Activated gamma-delta T cell treated with Interleukin-2 at 50 U/mL for 16 hours (primary cell): ENCODE data around the gene RPUSD3.

Experiments used
- DNase-seq: peaks from one replicate; pipeline ENCODE4 v3.0.0-alpha.2; 2020

Gene RPUSD3

DNA sequence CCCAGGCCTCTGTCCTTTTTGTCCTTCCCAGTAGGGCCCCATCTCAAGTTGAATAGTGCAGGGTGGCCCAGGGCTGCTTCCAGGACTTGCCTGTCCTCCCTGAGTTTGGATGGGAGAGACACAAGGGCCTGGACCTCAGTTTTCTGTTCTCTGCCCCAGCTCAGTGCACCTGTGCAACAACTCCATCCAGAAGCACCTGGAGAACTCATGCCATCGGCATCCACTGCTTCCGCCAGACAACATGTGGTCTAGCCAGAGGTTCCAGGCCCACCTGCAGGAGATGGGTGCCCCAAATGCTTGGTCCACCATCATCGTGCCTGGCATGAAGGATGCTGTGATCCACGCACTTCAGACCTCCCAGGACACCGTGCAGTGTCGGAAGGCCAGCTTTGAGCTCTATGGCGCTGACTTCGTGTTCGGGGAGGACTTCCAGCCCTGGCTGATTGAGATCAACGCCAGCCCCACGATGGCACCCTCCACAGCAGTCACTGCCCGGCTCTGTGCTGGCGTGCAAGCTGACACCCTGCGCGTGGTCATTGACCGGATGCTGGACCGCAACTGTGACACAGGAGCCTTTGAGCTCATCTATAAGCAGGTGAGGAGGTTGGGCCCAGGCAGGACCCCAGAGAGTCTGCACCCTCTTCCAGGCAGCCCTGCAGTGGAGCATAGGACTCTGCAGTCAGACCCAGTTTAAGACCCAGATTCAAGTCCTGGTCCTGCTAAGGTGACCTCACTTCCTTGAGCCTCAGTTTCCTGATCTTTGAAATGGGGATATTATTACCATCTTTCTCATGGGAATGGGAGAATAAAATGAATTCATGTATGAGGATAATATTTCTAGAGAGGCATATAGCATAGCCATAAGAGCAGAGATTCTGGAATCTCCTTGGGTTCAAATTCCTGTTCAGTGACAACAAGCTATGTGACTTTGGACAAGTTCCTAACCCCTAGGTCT is 14.7 kb downstream of the RPUSD3 start:
- DNase-seq: no peak

DNA sequence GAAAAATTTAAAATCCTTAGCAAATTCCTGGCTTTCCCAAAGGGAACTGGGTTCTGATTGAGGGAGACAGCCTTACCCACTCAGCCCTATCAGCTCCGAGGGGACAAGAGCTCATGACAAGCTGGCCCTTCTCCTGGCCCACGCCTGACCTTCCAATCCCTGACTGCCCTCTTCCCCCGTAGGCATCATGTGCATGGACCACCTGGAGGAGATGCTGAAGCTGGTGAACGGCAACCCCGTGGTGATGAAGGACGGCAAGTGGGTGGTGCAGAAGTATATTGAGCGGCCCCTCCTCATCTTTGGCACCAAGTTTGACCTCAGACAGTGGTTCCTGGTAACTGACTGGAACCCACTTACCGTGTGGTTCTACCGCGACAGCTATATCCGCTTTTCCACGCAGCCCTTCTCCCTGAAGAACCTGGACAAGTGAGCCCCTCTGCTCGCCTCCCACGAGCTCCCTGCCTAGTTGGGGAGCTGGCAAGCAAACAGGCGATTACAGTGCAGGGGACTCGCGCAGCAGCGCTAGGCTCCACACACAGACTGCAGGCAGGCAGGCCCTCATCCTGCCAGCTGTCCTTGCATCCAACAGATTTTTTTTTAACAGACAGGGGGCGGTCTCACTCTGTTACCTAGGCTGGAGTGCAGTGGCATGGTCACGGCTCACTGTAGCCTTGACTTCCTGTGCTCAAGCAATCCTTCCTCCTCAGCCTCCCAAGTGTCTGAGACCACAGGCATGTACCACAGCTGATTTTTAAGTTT is 16.8 kb downstream of the RPUSD3 start:
- no peak for DNase-seq

DNA sequence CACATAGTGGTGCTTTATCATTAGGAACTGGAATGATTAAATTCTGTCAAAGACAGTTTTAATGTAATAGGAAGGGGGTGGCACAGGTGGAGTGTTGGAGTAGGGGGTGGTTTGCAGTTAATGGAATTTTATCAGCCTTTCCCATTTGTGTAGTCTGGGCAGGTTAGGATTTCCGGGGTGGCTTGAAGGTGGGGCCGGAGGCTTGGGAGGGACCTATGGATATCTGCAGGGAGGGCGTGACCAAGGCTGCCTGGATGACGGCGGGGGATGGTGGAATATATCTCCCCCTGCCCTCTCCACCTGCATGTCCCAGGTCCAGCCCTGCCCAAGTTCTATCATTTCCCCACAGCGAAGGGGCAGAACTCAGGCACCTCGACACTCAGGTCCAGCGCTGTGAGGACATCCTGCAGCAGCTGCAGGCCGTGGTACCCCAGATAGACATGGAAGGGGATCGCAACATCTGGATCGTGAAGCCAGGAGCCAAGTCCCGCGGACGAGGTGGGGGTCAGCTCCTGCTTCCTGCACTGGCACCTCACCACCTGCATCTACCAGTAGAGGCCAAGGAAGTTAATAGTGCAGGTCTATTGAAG is 18.3 kb downstream of the RPUSD3 start:
- DNase-seq: no peak

DNA sequence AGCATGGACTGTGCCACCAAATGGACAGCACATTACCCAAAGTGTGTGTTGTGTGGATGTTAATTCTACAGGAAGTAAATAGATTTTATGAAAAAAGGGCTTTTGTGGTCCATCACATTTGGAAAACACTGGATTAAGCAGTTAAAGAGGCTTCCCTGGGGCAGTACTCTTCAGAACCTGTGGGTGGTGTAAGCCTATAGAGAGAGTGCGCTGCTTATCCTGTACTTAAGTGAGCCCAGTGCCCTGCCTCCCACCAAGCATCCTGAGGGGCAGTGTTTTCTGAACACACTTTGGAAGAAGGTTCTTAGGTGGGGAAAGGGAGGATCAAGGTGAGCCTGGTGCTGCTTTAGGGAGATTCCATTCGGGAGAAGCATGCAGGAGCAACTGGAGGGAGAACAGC is 22.9 kb downstream of the RPUSD3 start:
- no peak for DNase-seq

DNA sequence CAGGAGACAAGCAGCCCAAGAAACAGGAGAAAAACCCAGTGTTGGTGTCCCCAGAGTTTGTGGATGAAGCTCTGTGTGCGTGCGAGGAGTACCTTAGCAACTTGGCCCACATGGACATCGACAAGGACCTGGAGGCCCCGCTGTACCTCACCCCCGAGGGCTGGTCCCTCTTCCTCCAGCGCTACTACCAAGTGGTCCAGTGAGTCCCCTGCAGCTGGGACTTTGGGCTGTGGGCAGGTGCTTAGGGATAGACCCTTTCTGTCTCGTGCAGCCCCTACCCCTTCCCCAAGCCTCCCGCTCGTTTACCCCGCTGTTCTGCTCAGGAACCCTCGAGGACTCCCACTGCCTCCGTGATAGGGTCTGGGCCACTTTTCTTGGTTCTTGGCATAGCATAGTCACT is 23.3 kb downstream of the RPUSD3 start:
- no peak for DNase-seq

DNA sequence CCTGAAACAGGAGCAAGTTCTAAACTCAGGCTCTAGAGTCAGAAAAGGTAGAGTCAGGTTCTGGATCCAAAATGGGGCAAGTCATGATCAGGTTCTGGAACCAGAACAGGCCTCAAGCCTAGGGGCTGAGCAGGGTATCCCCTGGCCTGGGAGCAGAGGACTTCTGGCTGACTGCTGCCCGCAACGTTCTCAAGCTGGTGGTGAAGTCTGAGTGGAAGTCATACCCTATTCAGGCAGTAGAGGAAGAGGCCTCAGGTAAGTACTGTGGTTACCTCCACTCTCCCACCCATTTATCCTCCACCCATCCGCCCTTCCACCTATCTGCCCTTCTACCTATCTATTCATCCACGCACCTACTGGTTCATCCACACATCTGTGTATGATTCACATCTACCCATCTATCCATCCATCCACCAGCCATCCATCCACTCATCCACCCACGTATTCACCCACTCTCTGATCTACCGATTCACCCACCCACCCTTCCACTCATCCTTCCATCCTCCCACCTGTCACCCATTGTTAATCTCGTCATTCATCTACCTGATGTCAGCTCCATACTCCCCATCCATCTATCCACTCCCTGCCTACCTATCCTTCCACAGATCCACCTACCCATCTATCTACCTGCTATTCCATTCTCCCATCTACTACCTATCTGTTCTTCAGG is 25.0 kb downstream of the RPUSD3 start:
- DNase-seq: no peak

DNA sequence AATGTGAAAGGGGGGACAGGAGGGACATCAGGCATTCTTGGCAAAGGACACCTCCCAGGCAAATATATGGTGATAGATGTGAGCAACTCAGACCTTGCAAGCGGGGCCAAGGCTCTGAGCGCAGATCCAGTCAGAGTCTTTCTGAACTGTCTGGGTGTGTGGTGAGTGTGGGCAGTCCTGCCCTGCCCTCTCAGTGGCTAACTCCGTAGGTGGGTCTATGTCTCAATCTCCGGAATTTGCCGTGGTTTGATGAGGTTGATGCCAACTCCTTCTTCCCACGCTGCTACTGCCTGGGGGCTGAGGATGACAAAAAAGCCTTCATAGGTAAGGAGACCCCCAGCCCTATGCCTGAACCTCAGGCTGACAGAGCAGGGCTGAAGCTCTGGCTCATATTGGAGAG is 26.4 kb downstream of the RPUSD3 start:
- no peak for DNase-seq

DNA sequence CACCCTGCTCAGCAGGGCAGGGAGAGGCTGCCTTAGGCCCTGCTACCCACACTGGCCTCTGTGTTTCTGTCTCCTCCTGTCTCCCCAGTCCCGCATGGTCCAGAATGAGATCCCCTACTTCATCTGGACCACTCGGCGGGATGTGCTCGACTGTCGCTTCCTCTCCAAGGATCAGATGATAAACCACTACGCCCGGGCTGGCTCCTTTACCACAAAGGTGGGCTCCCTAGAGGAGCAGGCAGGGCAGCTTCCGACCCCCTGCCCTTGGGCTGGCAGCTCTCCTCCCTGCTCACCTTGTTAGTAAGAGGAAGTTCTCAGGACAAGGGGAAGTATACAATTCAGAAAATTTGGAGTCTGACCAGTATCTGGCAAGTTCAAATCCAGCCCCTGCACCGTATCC is 27.8 kb downstream of the RPUSD3 start:
- no peak for DNase-seq

DNA sequence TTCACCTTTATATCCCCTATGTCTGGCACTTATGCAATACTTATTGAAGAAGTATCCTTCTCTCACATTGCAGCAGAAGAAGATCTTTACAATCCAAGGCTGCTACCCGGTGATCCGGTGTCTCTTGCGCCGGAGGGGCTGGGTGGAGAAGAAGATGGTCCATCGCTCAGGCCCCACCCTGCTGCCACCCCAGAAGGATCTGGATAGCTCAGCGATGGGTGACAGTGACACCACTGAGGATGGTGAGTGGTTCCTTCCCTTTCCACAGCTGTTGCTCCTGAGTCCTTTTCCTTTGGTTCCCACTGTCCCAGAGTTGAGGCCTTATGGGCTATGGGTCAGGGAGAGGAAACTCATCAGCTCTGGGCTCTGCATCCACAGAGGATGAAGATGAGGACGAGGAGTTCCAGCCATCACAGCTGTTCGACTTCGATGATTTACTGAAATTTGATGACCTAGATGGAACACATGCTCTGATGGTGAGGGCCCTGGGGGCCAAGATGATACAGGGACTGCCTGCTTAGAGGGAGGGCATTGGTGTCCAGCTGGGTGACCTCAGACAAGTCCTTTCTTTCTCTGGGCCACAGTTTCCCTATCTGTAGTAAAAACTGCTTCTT is 30.8 kb downstream of the RPUSD3 start:
- no peak for DNase-seq

DNA sequence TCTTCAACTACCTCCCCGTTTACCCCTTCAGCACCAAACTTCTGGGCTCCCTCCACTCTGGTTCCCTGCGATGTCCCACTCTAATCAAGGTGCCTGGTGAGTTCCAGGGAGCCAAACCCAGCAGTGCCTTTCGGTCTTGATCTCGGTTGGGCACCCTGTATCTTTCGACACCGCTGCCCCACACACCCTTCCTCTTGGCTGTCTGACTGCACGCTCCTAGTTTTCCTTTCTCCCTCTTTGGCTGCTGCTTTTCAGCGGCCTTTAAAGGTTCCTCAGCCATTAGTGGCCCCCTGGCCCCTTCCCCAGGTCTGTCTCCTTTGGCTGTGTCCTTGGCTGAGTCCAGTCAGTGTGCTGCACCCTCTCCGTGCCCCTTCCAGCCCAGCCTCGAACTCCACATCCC is 33.0 kb downstream of the RPUSD3 start:
- no peak for DNase-seq

DNA sequence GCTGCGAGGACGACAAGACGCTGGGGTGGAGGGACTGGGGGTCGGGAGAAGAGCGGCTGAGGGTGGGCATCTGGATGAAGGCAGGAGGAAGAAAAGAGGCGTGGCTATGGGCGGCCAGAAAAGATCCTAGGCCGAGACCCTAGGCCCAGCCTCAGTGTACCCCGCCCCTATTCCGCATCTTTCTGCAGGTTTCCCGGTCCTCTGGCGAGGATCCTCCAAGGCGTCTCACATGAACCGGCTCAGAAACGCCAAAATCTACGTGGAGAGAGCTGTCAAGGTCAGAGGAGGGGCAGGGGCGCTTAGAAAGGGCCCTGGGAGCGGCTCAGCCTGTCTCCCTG is 33.4 kb downstream of the RPUSD3 start:
- DNase-seq: no peak

DNA sequence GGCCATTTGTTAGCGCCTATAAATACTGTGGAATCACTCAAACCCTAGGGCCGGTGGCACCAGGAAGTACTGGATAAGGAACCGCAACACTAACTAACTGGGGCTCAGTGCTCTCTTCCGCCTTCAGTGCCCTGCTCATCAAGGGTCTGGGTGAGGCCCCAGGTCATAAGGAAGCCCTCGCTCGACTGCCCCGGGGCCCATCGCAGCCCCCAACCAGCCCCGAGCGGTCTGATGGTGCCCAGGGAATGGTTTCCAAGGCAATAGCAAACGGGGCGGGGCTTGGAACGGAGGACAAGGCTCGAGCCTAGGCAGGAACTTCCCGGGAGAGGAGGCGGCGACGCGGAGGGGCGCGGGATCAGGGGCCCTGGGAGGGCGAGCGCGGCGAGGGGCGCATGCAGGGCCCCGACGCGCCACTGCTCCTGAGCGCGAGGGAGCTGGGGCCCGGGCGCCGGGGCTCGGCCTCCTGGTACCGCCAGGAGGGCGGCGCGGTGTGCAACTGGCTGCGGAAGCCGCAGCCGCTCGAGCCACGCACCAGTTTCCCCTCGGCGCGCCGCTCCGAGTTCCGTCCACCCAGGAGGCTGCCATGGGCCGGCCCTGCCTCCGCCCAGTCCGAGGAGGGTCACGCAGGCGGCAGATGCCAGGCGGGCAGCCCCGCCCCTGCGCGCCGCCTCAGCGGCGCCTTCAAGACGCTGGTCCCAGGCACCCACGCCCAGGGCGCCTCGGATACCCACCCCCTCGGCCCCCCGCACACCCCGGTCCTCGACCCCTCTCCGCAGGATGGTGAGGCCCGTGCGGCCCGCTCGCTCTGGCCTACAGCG is 34.0 kb downstream of the RPUSD3 start, which contains the start of gene TTLL3:
Gene TTLL3, plus strand, starts transcription at position 648 of the 818 bp plus-strand sequence. CDS start 400 bp downstream, outside the sequence.
- DNase-seq: peak; percentile 31

DNA sequence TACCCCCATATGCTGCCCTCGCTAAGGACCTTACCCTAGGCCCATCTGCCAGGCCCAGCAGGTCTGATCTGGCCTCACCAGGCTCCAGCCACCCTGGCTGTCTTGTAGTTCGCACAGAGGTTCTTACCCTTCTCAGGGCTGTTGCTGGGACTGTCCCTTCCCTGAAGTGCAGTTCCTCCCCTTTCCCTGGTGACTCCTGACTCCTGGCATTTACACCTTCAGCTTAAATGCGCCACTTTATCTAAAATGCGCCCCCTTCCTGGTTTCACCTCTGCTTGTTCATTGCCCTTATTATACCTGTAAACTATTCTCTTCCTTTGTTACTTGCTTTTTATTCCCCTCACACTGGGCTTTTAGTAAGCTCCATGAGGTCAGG is 34.6 kb downstream of the RPUSD3 start:
- no peak for DNase-seq

DNA sequence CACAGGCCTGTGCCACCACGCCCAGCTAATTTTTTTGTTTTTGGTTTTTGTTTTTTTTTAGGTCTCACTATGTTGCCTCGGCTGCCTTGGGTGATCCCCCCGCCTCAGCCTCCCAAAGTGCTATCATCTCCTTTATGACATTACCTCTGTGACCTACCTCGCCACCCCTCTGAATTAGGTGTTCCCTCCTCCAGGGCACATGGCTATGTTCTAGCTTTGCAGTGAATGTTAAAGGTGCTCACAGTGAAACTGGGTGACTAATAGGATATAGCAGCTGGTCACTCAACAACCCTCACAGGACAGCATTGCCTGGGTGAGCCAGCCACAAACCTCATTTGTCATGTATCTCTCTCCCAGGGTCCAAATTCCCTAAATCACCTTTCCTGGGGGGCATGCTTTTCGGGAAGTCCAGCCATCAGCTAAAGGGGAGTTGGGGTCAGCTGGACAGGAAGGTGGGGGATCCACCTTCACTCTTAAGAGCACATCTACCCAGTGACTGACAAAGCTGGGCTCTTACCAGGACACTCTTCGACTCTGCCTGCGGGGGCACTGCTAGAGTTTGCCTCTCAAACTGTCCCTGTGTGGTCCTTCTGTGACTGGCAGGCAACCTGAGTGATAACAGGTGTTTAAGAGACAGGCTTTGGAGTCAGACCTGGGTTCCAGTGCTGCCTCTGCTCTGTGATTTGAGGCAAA is 35.3 kb downstream of the RPUSD3 start:
- peak; percentile 51 for DNase-seq

DNA sequence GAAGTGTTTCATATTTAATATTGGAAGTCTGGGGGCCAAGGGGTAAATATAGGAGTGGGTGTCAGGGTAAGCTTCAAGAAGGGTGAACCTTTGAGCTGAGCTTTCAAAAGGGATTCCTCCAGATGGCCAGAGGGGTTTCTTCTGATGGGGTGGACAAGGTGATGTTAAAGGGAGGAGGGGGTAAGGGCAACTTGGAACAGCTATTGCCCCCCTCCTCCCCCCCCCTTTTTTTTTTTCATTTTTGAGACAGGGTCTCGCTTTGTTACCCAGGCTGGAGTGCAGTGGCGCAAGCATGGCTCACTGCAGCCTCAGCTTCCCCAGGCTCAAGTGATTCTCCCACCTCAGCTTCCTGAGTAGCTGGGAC is 35.8 kb downstream of the RPUSD3 start:
- DNase-seq: no peak

DNA sequence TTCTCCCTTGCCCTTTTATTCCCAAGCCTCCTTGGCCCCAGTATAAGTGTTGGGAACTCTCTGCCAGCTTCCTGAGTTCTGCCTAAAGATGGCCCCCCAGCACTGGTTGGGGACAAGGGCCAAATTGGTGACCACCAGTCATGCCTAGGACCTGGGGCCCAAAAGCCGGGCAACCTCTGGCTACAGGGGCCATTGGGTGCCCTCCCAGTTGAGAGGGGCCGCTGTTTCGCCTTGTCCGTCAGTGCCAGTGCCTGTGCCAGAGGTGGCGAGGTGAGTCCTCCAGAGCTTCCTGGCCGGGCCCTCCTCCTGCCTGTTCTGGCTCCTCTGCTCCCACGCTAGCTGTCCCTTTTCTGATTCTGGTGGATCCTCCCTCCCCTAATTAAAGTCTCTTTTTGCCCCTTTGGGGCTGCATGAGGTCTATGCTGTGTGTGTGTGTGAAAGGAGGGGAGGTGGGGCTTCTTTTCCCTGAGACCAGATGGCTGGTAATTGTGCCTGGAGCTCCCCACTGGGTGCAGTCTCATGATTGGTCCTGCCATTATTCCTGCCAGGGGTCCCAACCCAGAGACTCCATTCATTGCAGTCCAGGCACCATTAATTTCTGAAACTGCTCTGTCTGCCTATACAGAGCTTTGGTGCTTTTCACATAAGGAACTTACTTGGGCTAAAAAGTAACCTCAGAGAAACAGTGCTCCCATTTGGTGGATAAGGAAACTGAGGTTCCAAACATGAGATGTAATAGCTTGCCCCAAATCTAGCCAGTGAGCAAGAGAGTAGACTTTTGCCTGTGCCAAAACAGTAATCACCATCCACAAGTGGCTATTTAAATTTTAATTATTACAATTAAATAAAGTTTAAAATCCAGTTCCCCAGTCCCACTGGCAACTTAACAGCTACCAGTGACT is 36.9 kb downstream of the RPUSD3 start:
- no peak for DNase-seq

DNA sequence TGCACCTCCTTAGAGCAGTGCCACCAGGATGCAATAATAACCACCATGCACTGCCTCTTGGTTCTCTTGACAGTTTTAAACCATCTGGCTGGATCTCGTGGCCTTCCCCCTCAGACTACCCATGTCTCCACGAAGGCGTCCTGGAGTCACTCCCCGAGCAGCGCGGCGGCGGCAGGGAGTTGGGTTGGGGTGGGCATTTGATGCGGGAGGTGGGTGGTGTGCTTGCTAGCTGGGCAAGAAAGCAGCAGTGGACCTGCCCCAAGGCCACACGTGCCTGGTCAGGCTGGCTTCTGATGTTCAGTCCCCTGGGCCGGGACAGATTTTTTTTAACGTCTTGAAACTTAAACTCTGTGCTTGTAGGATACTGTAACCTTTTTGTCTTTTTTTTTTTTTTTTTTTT is 37.7 kb downstream of the RPUSD3 start:
- DNase-seq: no peak

DNA sequence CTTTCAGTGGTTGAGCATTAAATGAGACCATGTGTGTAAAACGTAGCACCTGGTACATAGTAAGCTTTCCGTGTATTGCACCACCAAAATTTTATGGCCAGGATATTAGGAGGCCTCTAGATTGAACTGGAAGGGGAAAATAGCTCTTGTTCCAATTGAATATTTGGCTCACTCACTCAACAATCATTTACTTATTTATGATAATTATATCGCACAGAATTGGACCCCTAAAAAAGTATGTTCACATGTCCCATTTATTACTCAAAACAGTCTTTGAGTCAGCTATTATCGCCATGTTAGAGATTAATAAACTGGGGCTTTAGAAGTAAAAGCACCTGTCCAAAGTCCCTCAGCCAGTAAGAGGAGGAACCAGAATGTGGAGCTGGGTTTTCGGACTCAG is 38.8 kb downstream of the RPUSD3 start:
- no peak for DNase-seq

DNA sequence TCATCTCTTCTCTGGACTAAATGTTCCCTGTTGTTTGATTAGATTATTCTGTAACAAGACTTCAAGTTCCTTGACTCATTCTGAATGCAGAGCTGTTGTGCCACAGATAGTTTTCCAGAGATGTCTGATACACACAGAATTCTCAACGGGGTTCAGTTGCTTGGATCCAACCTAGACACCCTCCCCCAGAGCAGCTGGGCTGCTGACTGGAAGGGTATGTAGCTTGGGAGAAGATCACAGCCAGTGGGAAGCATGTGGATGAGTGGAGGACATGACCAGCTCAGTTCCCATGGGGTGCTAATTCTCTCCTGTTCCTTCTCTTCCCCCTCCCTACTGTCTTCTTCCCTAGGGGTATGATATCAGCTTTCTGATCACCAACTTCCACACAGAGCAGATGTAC is 40.3 kb downstream of the RPUSD3 start:
- no peak for DNase-seq

DNA sequence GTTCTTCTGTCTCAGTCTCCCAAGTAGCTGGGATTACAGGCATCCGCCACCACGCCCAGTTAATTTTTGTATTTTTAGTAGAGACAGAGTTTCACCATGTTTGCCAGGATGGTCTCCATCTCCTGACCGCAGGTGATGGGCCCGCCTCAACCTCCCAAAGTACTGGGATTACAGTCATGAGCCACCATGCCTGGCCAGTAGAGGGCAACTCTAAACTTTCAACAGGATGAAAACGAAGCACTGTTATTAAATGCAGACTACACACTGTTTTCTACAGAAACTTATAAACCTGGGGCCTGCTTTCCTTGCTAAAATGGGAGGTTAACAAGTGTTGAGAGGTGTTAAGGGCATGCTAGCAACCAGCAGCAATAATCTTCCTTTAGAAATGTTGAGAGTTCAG is 43.3 kb downstream of the RPUSD3 start:
- DNase-seq: no peak
